Activated T-cell treated with anti-CD3 and anti-CD28 coated beads for 4 hours (primary cell): ENCODE data around the gene CADPS.

Experiments used
- DNase-seq: peaks from one replicate; pipeline ENCODE4 v3.0.0-alpha.2; 2020

Gene CADPS

DNA sequence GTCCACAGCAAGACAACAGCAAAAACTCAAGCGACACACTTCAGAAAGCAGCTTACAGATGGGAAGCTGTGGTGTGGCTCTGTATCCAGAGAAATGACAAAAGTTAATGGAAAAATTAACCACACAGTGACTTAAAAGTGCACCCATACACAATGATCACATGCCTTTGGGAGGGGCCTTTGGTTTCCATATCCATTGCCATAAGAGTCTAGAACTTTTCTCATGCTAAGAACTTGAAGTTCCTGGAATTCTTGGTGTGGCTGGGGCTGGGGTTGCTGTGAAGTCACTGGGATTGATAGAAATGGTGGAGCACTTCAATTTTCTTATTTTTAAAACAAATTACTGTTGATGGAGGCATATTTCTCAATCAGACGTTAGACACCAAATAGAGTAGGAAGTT, 393.3 kb downstream of the CADPS start:
- DNase-seq: no peak

DNA sequence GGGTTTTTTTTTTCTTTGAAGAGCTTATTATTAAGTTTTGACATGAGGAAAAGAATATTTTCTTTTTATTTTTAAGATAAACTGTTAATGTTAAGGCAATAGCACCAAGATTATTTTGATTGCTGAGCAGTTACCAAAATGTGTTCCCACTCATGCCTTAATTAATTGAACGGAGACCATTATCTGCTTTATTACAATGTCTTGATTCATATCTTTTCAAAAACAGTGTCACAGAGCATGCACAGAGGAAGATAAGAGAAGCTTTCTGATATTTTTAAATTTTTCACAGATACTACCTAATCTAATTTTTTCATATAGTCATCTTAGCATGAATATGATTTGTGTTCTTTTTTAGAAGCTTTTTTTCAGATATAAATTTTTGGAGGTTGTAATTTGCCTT, 395.2 kb downstream of the CADPS start:
- no peak for DNase-seq

DNA sequence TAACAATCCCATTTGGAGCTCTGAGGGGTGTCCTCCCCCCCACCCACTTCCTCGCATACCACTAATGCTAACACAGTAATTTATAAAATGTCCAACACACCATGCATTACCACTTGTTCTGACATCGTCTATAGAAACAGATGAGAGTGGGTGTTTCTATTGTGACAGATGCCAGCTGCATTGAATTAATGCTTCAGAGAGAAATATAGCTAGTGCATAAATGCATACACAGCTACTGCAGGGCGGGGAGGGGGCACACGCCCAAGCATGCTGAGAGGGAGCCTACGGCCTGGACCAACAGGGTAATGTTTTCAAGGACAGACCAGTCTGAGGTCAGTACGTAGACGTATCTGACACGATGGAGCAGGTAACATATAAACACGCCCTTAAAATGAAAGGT, 395.9 kb downstream of the CADPS start:
- DNase-seq: no peak

DNA sequence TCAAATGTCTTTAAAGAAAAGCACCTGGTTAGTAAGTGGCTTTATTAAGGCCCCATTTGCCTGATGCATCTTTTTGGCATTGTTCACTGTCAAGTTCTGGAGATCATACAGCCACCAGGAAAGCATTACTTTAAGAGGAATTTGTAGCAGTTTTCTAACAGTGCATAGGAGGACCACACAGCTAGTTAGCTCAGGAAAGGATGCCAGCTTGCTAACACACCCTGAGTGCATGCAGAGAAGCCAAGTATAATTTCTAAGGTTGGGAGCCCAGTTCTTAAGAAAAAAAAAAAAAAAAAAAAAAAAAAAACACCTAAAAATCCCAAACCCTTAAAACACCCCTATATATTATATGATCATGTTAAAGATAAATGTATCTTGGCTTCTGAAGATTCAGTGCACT, 399.9 kb downstream of the CADPS start:
- DNase-seq: no peak

DNA sequence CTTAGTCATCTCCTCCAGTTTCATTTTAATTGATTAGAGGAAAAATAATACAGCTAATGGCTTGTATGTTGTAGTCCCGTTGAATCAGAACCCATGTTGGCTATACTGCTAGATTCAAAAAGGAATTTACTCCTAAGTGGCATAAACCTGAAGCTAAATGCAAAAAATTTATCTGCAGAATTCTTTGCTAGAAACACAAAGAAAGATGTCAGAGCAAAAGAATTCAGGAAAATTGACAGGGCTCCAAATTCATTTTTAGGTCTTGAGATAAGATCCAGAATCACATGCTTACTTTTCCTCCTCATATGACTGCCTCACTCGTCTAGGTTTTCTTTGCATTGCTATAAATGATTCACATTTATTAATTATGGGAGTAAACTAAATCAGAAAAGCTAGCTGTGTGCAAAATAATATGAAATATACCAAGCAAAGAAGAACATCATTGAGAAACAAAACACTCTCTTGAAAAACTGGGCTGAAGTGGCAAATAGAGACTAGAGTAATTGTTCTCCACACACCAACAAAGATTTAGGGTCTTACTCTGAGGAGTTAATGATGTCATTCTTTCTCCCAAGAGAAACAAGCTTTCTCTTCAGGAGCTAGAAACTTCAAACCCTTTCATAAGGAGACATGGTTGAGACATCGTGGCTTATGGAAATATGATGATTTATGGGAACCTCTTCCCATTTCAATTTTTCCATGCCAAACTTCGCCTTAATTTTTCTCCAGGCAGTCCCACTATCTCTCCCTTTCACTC, 407.1 kb downstream of the CADPS start:
- no peak for DNase-seq

DNA sequence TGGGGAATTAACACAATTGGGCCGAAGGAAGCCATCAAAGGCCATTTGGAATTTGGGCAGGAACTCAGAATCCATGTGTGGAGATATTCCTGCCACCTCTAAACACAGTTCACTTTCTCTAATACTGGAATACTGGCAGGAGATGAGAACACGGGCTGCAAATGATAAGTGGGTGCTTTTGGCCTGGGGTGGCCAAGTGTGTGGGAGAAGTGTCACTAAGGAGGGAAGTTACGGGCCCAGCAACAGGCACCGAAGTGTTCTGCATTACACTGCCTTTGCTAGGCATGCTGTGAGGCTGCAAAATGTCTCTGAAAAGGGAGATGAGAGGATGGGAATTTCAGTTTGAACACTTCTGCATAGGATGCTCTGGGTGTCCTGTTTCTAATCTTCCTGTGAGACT, 412.4 kb downstream of the CADPS start:
- no peak for DNase-seq

DNA sequence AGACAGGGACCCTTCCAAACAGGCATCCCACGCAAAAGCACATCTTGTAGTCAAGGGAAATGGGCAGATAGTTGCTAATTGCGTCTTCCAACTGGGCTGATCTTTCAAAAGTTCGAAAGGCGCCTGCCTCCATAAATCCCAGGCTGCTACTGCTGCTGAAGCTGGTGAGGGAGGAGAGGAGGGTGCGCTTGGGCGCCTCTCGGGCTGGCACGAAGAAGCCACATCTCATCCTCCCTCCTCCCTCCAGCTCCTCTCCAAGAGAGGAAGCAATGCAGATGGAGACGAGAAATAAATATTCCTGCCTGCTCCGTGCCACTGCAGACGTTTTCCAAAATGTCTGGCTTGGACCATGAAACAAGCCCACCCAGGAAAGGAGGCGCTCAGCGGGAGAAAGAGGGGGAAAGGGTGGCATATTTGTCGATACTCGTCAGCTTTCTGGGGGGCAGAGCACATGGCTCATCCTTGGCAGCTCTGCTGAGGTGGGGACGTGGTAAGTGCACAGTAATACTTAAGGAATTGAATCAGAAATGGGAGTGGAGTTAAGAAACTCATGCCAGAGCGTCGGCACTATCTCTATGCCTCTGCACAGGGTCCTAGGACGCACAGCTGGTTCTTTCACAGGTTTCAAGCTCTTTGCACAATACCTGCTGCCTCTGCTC, 413.0 kb downstream of the CADPS start:
- no peak for DNase-seq

DNA sequence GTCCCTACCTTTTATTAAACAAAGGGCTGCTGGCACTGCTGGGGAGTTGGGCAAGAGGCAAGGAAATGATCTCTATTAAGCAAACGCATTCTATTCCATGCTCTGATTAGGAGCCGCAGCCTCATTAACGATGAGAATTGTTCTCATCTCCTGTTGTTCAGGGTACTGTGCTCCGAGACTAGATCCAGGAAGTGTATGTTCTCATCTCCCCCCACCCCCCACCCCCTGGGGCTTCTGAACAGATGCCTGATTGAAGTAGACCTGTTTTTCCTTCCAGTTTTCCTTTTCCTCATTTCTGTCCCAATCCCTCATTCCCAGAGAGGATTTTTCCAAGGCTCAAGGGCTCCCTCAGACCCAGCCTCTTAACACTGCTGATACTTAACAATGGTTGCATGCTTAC, 420.3 kb downstream of the CADPS start:
- DNase-seq: no peak

DNA sequence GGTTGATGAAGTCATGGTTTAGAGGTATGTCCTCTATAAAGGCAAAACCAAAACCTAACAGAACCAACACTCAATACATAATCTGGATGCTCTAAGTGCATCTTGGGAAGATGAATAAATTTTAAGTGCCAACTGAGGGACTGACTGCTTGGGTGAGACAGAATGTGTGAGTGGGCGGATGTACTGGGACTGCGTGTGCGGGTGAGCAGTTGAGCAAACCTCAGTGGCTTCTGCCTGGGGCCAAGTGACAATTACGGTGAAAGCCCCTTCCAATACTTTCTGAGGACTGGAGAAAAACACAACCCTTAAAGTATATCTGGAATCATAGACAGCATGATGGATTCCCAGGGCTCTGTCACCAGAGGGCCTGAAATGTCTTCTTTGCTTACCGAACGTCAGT, 421.8 kb downstream of the CADPS start:
- no peak for DNase-seq

DNA sequence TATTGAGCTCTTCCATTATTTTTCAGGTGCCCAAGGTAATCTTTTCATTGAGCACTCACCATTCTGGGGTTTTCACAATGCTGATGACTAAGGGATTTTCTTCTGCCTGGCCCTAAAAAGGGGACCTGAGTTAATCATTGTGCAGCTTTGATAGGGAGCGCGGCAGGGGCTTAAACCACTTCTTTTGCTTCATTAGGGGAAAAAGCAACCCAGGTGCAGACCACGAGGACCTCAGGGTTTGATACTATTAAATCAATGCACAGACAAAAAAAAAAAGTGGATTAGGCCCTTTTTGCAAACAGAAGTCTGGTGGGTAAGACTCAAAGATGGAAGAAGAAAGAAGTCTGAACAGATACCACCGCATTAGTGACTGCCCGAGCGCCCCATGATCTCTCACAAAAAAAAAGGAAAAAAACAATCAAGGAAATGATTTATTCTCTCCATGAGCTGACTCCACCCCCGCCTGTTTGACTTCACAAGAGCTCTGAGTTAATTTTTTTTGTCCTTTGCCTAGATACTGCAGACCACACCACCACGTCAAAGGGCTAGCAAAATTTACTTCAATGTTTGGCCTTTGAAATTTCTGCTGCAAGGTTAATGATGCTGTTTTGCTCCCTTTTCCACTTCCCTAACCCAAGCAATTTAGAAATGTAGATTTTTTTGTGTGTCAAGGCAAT, 423.9 kb downstream of the CADPS start:
- DNase-seq: no peak

DNA sequence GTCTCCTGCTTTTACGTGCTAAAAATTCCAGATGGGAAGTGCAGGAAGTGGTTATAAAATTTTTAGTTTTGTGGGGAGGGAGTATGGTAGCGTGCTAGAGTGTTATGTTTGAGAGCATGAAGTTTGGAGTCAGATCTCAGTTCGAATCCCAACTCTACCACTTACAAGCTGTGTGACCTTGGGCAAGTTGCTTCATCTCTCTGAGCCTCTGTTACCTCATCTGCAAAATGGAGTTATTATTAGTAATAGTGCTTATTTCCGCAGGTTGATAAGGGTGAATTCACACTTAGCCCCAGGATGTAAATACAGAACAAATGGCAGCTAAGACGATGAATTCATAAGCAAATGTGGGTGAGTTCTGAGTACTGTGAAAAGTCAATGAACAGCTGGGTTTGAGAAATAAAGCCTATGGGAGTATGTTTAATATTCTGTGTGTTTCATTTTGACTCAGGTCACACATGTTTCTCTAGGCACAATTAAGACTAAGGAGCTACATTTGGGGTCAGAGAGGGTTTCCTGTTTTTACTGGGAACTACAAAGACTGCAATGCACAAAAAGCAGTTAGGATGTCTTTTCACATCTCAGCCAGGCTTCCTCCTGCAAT, 428.8 kb downstream of the CADPS start:
- no peak for DNase-seq

DNA sequence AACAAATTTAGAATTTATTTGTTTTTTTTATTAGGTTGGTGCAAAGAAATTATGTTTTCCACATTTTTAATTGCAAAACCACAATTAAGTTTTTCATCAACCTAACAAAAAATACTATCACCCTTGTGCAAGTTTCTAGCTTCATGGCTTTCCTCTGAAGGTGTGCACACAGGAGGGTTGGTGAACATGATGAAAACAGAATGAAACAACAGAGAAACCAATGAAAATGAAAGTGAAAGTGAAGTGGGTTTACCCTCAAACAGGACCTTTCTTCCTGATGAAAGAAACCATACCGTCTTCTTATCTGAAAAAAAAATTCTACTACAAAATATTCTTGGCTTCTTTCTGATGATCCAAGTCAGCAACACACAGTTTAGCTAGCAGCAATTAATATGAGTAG, 429.9 kb downstream of the CADPS start:
- no peak for DNase-seq

DNA sequence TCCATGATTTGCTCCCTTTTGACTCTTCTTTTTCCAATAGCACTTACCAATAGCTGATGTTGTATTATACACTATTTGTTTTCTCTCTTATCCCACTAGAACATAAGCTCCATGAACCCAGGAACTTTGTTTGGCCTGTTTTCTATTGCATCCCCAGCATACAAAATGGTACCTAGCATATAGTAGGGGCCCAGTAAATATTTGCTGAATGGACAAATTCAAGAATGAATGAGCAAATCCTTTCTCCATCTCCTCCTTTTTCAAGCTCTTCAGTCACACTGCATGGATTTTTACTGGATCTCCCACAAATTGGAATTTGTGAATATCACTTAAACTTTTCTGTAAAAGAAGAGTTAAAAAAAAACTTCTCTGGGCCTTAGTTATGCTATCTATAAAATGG, 435.2 kb downstream of the CADPS start:
- DNase-seq: no peak

DNA sequence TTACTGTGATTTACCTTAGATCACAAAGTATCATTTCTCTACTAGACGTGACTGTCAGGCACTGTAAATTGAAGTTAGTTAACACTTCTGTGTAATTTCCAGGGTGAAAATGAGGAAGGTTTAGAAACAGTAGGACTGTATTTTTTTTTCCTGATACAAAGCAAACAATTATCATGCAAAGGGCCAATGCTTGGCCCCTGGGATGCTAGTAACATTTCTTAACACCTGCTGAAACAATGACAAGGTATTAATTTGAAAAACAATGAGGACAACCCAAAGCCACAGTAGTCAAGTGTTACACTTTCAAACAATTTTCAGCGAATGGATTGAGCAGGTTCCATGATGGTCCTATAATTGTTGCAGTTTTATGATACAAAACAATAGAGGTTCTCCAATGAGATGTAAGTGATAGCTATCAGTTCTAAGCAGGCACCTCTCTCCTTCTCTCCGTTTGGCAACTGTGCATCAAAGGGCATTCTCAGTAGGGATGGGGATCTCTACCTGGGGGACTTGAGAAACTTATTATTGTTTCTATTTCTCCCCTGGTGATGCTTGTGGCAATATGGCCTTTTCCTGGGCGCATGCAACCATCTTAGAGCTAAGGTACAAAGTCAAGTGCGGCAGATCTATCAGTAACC, 435.9 kb downstream of the CADPS start:
- no peak for DNase-seq

DNA sequence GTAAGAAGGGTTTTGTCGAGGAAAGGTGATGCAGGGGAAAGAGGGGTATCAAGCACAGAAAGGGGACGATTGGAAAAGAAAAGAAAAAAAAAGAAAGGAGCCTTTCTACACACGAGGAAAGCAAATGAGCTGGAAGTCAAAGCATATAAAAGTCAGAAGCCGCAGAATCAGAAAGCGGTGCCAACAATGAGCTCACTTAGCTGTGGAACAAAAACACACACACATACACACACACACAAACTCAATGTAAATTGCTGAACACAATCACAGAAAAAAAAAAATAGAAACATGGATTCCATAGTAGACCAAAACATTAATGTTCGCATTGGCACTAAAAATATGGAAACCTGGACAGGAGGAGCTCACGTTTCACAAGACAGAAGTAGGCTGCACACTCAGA, 438.4 kb downstream of the CADPS start:
- no peak for DNase-seq

DNA sequence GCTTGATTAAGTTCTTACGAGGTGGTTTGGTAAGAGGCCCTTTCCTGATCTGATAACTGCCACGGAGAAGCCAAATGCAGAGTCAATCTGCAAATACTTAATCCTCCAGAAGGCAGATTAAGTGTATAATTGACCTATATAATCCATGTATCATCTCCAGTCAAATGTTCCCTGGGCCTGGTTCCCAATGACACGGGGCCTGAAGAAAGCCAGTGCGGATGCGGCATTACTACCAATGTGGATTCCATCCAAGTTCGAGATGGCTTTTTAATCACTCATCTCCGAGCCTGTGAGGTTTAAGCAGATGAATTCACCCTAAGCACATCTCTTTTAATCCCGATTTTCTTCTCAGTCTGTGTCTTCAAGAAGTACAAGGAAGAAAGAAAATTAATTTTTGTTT, 441.8 kb downstream of the CADPS start:
- no peak for DNase-seq

DNA sequence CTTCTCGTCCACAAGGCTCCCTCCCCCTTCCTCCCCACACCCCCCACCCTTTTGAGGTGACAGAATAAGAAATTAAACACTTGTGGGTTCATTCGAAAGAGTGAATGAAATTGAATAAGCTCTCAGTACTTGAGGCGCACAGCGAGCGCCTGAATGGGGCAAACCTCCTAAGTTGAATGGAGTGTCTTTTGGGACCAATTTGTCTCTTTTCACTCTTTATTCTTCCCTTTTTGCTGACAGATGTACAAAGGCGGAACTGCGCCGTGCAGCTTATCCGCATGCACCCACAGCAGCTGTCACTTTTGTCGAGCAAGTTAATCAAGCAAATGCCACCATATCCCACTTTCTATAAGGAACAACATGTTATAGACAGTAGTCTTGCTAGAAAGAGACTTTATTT, 454.0 kb downstream of the CADPS start:
- no peak for DNase-seq

DNA sequence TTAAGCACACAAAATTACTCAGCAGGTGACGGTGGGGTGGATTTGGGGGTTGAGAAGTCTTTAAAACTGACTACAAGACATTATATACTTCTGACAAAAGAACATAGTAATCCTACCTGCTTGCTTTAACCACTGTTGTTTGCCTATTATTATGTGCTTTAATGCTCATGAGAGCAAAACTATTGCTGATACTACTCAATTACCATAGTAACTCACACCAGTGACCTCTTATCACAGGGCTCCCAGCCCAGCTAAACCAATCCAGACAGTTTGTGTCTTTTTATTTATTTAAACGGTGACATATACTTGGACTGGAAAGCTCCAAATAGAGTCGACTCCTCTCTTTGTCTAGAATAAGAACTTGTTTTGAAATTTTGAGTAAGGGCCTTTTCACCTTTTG, 459.1 kb downstream of the CADPS start:
- DNase-seq: no peak

DNA sequence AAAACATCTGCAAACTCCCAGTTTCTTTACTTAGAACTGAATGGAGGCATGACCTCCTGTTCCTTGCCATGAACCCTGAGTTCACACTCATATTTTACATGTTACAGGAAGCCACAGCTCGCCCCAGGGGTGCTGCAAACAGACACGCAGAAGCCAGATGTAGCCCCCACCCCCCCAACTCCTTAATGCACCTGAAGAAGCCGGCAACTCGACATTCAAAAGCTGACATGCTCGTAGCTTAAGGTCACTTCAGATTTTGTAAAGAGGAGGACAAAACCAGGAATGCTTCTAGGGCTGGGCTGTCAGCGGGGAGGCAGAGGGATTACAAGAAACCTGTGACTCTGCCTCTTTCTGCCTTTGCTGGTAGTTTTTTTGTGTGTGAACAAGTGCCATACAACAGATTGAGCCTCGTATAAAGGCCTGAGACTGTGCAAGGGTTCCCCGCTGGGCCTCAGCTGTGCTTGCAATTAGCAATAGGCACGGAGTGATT, 459.9 kb downstream of the CADPS start:
- DNase-seq: no peak

DNA sequence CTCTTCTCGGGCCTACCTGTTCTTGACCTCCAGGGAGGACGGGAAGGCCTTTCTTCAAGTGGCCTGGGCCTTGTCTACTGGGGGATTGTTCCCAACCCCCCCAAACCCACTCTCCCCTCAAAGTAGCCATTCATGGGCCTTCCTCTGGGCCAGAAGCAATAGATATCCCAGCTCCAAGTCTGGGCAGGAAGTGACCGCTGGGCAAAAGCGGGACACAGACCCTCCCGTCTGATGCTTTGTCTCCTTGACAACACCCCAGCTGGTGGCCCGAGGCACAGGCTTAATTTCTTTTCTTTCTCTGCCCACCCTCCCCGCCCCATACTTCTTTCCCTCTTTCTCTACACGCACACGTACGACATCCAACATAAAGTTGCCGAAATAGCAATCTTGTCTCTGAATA, 460.4 kb downstream of the CADPS start:
- DNase-seq: no peak

DNA sequence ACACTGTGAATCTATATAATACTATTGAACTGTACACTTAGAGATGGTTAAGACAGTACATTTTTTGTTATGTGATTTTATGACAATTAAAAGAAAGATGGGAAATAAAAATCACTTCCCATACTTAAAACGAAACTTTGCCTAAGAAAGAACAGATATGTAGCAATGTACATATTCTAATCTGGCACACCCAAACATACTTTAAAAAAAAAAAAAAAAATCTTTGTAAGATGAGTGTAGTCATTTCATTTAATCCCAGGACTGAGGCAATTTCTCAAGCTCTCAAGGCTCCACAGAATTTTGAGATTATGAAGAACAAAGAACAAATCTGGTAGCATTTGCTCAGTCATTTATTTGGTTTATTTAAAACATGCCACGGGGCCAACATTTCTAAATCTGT, 461.5 kb downstream of the CADPS start:
- DNase-seq: no peak

DNA sequence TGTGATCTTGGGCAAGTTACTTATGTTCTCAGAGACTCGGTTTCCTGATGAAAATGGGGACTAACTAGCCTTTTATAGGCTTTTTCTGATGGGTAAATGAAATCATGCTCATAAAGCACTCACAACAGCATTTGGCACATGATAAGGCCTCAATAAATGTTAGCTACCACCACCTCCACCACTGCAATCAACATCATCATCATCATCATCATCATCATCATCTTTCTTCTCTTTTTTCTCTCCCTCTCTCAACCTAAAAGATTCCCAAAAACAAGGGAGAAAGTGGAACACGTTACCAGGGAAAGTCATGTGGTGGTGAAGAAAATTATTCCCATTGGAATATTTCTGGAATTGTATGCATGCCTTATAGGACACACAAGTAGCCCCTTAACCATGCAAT, 468.3 kb downstream of the CADPS start:
- no peak for DNase-seq

DNA sequence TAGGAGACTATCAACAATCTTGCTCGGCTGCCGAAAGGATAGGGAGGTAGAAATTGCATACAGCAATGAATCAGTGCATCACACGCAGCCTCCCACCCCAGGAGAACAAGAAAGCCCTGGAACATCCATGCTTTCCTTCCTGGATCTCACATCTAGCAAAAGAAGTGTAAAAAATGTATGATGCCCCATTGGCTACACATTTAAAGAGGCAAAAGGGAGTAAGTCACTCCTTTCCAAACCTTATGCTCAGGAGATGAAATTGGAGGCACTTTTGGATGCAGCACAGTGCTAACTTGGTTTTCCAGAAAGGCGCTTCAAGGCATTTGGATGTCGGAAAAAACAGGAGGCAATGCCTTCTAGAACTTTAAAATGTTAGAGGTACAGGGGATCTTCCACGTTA, 469.6 kb downstream of the CADPS start:
- DNase-seq: no peak
